ENCODE measurements around the gene DERA. TPM values are rescaled to one million over a fixed set of nuclear protein-coding genes. Genes with fewer than 3 reads are reported as not detected.

DERA gene
- total RNA-seq, 1 experiment from 2014 or later, result 40.8 TPM

DNA sequence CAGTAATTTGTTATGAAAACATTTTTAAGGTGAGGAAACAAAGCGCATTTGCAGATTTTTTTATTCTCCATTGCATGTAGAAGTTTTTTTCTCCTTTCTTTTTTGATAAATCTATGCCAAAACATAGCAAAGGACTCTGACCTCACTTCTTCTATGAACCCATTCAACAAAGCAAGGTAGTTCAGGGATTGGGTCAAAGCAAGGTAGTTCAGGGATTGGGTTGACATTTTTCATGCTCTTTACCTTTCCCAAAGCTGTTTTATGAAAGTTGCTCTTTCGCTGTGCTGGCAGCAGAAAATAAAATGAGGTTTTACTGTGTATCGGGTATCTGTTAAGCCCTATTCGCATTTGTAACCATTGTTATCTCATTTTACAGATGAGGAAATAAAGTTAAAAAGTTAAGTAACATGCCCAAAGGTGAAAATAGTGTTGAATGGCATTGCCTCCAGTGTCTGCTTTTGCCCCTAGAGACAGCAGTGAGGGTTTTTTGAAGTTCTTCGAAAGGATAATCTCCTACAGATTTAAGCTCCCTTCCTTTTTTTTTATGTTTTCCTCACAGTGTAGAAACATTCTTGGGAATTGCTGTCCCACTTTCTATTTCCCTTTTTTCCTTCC is 18.4 kb upstream of the DERA start:
- BruUV-seq (replicated peaks), result no TSS peak
- Mint-ChIP-seq H3K9me3 (ENCODE audit: unreplicated experiment) (no peaks in the 10 kb centered on the region), H3K27ac (ENCODE audit: low read depth, unreplicated experiment) (no peak overlapping the region), H3K4me3 (ENCODE audit: unreplicated experiment) (no peak overlapping the region), H3K4me1 (ENCODE audit: insufficient read depth, unreplicated experiment) (peaks cover 14% of the 10 kb centered on the region), H3K27me3 (ENCODE audit: insufficient read depth, unreplicated experiment) (no peaks in the 10 kb centered on the region), H3K36me3 (ENCODE audit: insufficient read depth, unreplicated experiment) (peaks cover 71% of the 10 kb centered on the region)
- no peak for DNase-seq (ENCODE audit: unreplicated experiment)
- TF ChIP-seq, protein P1, sequence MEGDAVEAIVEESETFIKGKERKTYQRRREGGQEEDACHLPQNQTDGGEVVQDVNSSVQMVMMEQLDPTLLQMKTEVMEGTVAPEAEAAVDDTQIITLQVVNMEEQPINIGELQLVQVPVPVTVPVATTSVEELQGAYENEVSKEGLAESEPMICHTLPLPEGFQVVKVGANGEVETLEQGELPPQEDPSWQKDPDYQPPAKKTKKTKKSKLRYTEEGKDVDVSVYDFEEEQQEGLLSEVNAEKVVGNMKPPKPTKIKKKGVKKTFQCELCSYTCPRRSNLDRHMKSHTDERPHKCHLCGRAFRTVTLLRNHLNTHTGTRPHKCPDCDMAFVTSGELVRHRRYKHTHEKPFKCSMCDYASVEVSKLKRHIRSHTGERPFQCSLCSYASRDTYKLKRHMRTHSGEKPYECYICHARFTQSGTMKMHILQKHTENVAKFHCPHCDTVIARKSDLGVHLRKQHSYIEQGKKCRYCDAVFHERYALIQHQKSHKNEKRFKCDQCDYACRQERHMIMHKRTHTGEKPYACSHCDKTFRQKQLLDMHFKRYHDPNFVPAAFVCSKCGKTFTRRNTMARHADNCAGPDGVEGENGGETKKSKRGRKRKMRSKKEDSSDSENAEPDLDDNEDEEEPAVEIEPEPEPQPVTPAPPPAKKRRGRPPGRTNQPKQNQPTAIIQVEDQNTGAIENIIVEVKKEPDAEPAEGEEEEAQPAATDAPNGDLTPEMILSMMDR (IDR thresholded peaks at IDR 0.05; ENCODE audit: unreplicated experiment), result no peak
- CTCF ChIA-PET, result interaction anchor here (0.7 kb wide), 2 partner anchors 15 to 349 kb away, joined by 3 to 4 read pairs; no protein-coding TSS in a partner anchor
- POLR2A ChIA-PET, result interaction anchor here (1.1 to 2.9 kb wide), 4 partner anchors 9 to 20 kb away, joined by 3 to 11 read pairs (median 4); partner anchors contain the start of gene DERA
- intact Hi-C loops (cut with micrococcal nuclease), result no loop called here

DNA sequence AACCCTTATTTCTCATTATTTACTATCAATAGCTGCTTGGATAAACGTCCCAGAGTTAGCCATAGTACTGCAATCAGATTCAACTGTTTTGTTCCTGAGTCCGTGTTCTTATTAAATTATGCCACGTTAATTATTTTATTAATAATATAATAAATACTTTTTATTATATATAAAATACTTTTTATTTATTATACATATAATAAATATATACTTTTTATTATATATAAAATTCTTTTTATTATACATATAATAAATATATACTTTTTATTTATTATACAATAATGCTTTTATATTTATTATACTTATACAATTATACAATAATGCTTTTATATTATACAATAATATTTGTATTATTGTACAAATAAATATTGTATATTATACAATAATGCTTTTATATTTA is 17.9 kb upstream of the DERA start:
- Mint-ChIP-seq H3K36me3 (ENCODE audit: insufficient read depth, unreplicated experiment) (peaks cover 76% of the 10 kb centered on the region), H3K27ac (ENCODE audit: low read depth, unreplicated experiment) (no peak overlapping the region), H3K4me1 (ENCODE audit: insufficient read depth, unreplicated experiment) (peaks cover 9% of the 10 kb centered on the region), H3K9me3 (ENCODE audit: unreplicated experiment) (no peaks in the 10 kb centered on the region), H3K27me3 (ENCODE audit: insufficient read depth, unreplicated experiment) (no peaks in the 10 kb centered on the region), H3K4me3 (ENCODE audit: unreplicated experiment) (no peak overlapping the region)
- ChIA-PET CTCF (interaction anchor here (0.7 kb wide), 2 partner anchors 15 to 349 kb away, joined by 3 to 4 read pairs; no protein-coding TSS in a partner anchor), POLR2A (interaction anchor here (1.1 to 2.9 kb wide), 5 partner anchors 10 to 19 kb away, joined by 3 to 11 read pairs (median 3); partner anchors contain the start of gene DERA)
- intact Hi-C loops (cut with micrococcal nuclease), result no loop called here
- BruUV-seq (replicated peaks), result no TSS peak
- no peak for DNase-seq (ENCODE audit: unreplicated experiment)
- TF ChIP-seq, protein P1 (IDR thresholded peaks at IDR 0.05; ENCODE audit: unreplicated experiment), result no peak

DNA sequence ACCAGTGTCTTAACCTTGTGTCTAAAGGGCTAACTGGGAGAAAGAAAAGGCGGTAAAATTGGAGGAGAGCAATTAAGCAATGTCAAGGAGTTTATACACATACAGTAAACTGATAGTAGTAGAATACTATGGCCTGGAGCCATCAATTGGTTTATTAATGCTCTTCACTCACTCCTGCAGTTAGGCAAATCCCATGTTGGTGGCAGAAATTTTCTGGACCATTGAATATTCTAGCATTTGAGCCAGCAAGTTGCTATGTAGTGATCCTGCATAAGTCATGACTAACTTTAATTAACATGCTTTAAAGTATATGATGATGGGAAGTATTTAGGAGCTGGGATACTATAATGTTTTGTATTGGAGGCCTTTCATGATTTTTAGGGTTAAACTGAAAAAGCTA is 14.3 kb upstream of the DERA start:
- H3K27me3 Mint-ChIP-seq (ENCODE audit: insufficient read depth, unreplicated experiment), result no peaks in the 10 kb centered on the region
- H3K4me3 Mint-ChIP-seq (ENCODE audit: unreplicated experiment), result no peak overlapping the region
- intact Hi-C loops (cut with micrococcal nuclease), result no loop called here
- no TSS peak for BruUV-seq (replicated peaks)
- DNase-seq (ENCODE audit: unreplicated experiment), result no peak
- H3K36me3 Mint-ChIP-seq (ENCODE audit: insufficient read depth, unreplicated experiment), result peaks cover 78% of the 10 kb centered on the region
- TF ChIP-seq, protein P1 (IDR thresholded peaks at IDR 0.05; ENCODE audit: unreplicated experiment), result no peak
- H3K9me3 Mint-ChIP-seq (ENCODE audit: unreplicated experiment), result no peaks in the 10 kb centered on the region
- ChIA-PET CTCF (interaction anchor here (0.7 to 3.0 kb wide), 7 partner anchors 10 to 365 kb away, joined by 3 to 18 read pairs (median 7); partner anchors contain the start of gene DERA), POLR2A (interaction anchor here (2.5 kb wide), 1 partner anchor 14 kb away, joined by 25 read pairs; the partner anchor contains the start of gene STRAP)
- H3K27ac Mint-ChIP-seq (ENCODE audit: low read depth, unreplicated experiment), result no peak overlapping the region
- no peaks in the 10 kb centered on the region for H3K4me1 Mint-ChIP-seq (ENCODE audit: insufficient read depth, unreplicated experiment)

DNA sequence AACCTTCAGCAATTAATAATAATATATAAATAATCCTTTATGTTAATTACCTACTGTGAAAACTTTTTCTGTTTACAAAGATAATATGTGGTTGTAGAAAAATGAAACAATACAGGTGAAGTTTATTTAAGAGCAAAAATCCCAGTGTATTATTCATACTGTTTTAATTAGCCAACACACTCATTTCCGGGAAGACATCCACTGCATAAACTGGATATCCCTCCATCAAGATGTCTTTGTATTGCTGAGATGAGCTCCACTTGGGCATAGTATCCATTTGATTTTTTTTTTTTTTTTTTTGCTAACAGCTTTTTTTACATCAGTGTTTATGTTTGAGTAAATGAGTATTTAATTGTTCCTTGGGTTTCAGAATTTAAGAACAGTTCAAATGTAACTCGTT is 13.7 kb upstream of the DERA start:
- ChIA-PET CTCF (interaction anchor here (0.7 to 3.0 kb wide), 11 partner anchors 9 to 365 kb away, joined by 3 to 19 read pairs (median 7); partner anchors contain the start of genes DERA and STRAP), POLR2A (interaction anchor here (1.9 to 2.5 kb wide), 3 partner anchors 8 to 109 kb away, joined by 6 to 25 read pairs (median 6); partner anchors contain the start of gene STRAP)
- no TSS peak for BruUV-seq (replicated peaks)
- H3K4me1 Mint-ChIP-seq (ENCODE audit: insufficient read depth, unreplicated experiment), result no peaks in the 10 kb centered on the region
- no peak for DNase-seq (ENCODE audit: unreplicated experiment)
- intact Hi-C loops (cut with micrococcal nuclease), result no loop called here
- peaks cover 76% of the 10 kb centered on the region for H3K36me3 Mint-ChIP-seq (ENCODE audit: insufficient read depth, unreplicated experiment)
- no peak overlapping the region for H3K27ac Mint-ChIP-seq (ENCODE audit: low read depth, unreplicated experiment)
- H3K27me3 Mint-ChIP-seq (ENCODE audit: insufficient read depth, unreplicated experiment), result no peaks in the 10 kb centered on the region
- no peaks in the 10 kb centered on the region for H3K9me3 Mint-ChIP-seq (ENCODE audit: unreplicated experiment)
- TF ChIP-seq, protein P1 (IDR thresholded peaks at IDR 0.05; ENCODE audit: unreplicated experiment), result no peak
- H3K4me3 Mint-ChIP-seq (ENCODE audit: unreplicated experiment), result no peak overlapping the region

Measured in MCF 10A (cell line).